Sigmoid colon (tissue), 4 donors: ENCODE measurements around the gene LTB4R.

Experiments used
- POLR2A ChIP-seq, 2 donors: fragments of 450-650 bp; IDR thresholded peaks; one replicate each; pipeline ENCODE4 v1.6.1; 2016; ENCODE audit warnings: antibody characterized with exemption in 2 of 2, mild to moderate bottlenecking in 2 of 2, moderate library complexity in 2 of 2
- POLR2AphosphoS5 ChIP-seq, 4 donors: sonication (generic); formaldehyde crosslinking; IDR thresholded peaks; one replicate each; pipeline ENCODE4 v1.6.1; 2017; ENCODE audit warnings: antibody characterized with exemption in 4 of 4

- TF ChIP-seq POLR2A (IDR thresholded peaks at IDR 0.05) (no peak), POLR2AphosphoS5 (IDR thresholded peaks at IDR 0.05) (no peak)
These were observed 3.5 kb upstream of the LTB4R start, which contains the start of gene CIDEB for GRCh38 chr14:24307575-24308341.
